Endothelial cell (in vitro differentiated cells): ENCODE results near the gene PDE4B. TPM values are rescaled to one million over a fixed set of nuclear protein-coding genes. Genes with fewer than 3 reads are reported as not detected.

Experiments used
- DNase-seq: peaks from one replicate; pipeline ENCODE4 v3.0.0; 2021; ENCODE audit warnings: low spot score
- H3K27ac Mint-ChIP-seq: one replicate; pipeline ENCODE4 v1.8.0; 2021; ENCODE audit warnings: mixed read lengths, inconsistent platforms; ENCODE audit not compliant: unreplicated experiment
- H3K27me3 Mint-ChIP-seq: one replicate; pipeline ENCODE4 v1.8.0; 2021; ENCODE audit warnings: mild to moderate bottlenecking, moderate library complexity, mixed read lengths, inconsistent platforms; ENCODE audit not compliant: unreplicated experiment
- H3K36me3 Mint-ChIP-seq: one replicate; pipeline ENCODE4 v1.8.0; 2021; ENCODE audit warnings: mild to moderate bottlenecking, low read depth, mixed read lengths, inconsistent platforms; ENCODE audit not compliant: unreplicated experiment
- H3K4me1 Mint-ChIP-seq: one replicate; pipeline ENCODE4 v1.8.0; 2021; ENCODE audit warnings: mild to moderate bottlenecking, mixed read lengths, inconsistent platforms; ENCODE audit not compliant: unreplicated experiment
- H3K4me3 Mint-ChIP-seq: one replicate; pipeline ENCODE4 v1.8.0; 2021; ENCODE audit warnings: mild to moderate bottlenecking, mixed read lengths, inconsistent platforms; ENCODE audit not compliant: unreplicated experiment
- H3K9me3 Mint-ChIP-seq: one replicate; pipeline ENCODE4 v1.8.0; 2021; ENCODE audit warnings: mixed read lengths, inconsistent platforms; ENCODE audit not compliant: unreplicated experiment
- CTCF ChIP-seq: fragments of 200-600 bp; sonication (generic); IDR thresholded peaks from one replicate; pipeline ENCODE4 v1.5.0; 2021; ENCODE audit warnings: antibody characterized with exemption; ENCODE audit not compliant: unreplicated experiment
- total RNA-seq: library from RNA; stranded (reverse); fragmentation: NEBNext Ultra II Directional; extraction: Animal tissue kit (Norgen Biotek cat#: 25700); gene quantifications from one replicate; pipeline ENCODE4 v1.2.1, GENCODE V29; 2021; ENCODE audit not compliant: unreplicated experiment

Gene PDE4B
- total RNA-seq, 1 donor from 2014 or later = 45.6 TPM

- DNase-seq = no peak
- H3K4me3 Mint-ChIP-seq = no peak overlapping the region
- H3K9me3 Mint-ChIP-seq = no peaks in the 10 kb centered on the region
- H3K4me1 Mint-ChIP-seq = peaks cover 5% of the 10 kb centered on the region
- no peaks in the 10 kb centered on the region for H3K36me3 Mint-ChIP-seq
- peaks cover 2% of the 10 kb centered on the region for H3K27me3 Mint-ChIP-seq
- no peak for TF ChIP-seq CTCF
- H3K27ac Mint-ChIP-seq = no peak overlapping the region
Observed at GRCh38 chr1:66304128-66304527, 511.4 kb downstream of the PDE4B start.

- no peak overlapping the region for H3K4me3 Mint-ChIP-seq
- no peaks in the 10 kb centered on the region for H3K36me3 Mint-ChIP-seq
- no peak for DNase-seq
- no peaks in the 10 kb centered on the region for H3K9me3 Mint-ChIP-seq
- TF ChIP-seq CTCF = no peak
- H3K27me3 Mint-ChIP-seq = peaks cover 2% of the 10 kb centered on the region
- no peak overlapping the region for H3K27ac Mint-ChIP-seq
- peaks cover 5% of the 10 kb centered on the region for H3K4me1 Mint-ChIP-seq
Observed at GRCh38 chr1:66305927-66306326, 513.2 kb downstream of the PDE4B start.

- Mint-ChIP-seq H3K27me3 (no peaks in the 10 kb centered on the region), H3K27ac (no peak overlapping the region), H3K36me3 (no peaks in the 10 kb centered on the region), H3K9me3 (no peaks in the 10 kb centered on the region), H3K4me1 (no peaks in the 10 kb centered on the region), H3K4me3 (no peak overlapping the region)
- no peak for TF ChIP-seq CTCF
- no peak for DNase-seq
Observed at GRCh38 chr1:66309006-66309741, 516.5 kb downstream of the PDE4B start.

- no peaks in the 10 kb centered on the region for H3K36me3 Mint-ChIP-seq
- peaks cover 2% of the 10 kb centered on the region for H3K4me1 Mint-ChIP-seq
- H3K27me3 Mint-ChIP-seq = no peaks in the 10 kb centered on the region
- no peak for TF ChIP-seq CTCF
- DNase-seq = no peak
- no peak overlapping the region for H3K4me3 Mint-ChIP-seq
- no peak overlapping the region for H3K27ac Mint-ChIP-seq
- no peaks in the 10 kb centered on the region for H3K9me3 Mint-ChIP-seq
Observed at GRCh38 chr1:66311092-66311491, 518.4 kb downstream of the PDE4B start.

- Mint-ChIP-seq H3K27me3 (no peaks in the 10 kb centered on the region), H3K4me3 (no peak overlapping the region), H3K9me3 (no peaks in the 10 kb centered on the region), H3K27ac (no peak overlapping the region), H3K36me3 (no peaks in the 10 kb centered on the region), H3K4me1 (peaks cover 2% of the 10 kb centered on the region)
- DNase-seq = no peak
- no peak for TF ChIP-seq CTCF
Observed at GRCh38 chr1:66311628-66312027, 518.9 kb downstream of the PDE4B start.
